Psoas muscle (tissue), 8 donors: ENCODE results near the gene FAM204A. TPM values are rescaled to one million over a fixed set of nuclear protein-coding genes. Genes with fewer than 3 reads are reported as not detected.

Experiments used
- ATAC-seq, 4 donors: fragments of 200-7000 bp; cut with Tn5 transposase; one replicate each; pipeline ENCODE4 v1.9.1; 2020; ENCODE audit warnings: moderate library complexity in 3 of 4, mild to moderate bottlenecking in 2 of 4
- DNase-seq, 2 donors: peaks; one replicate each; pipeline ENCODE4 v3.0.0-alpha.2; 2020
- H3K27ac ChIP-seq: fragments of 200-600 bp; one replicate; pipeline ENCODE4 v1.8.0; 2022
- H3K27me3 ChIP-seq, 3 donors: fragments of 200-600 bp in 1 of 3; one replicate each; pipeline versions ENCODE4 v1.6.1 to v1.8.0; 2013 to 2022; ENCODE audit warnings: low read length in 2 of 3, mild to moderate bottlenecking in 2 of 3, moderate library complexity in 1 of 3; ENCODE audit not compliant: insufficient read depth in 3 of 3
- H3K36me3 ChIP-seq, 2 donors: fragments of 200-600 bp in 1 of 2; one replicate each; pipeline versions ENCODE4 v1.6.1 to v1.8.0; 2013 to 2022; ENCODE audit warnings: low read depth in 1 of 2, mild to moderate bottlenecking in 1 of 2, moderate library complexity in 1 of 2; ENCODE audit not compliant: insufficient read depth in 1 of 2
- H3K4me1 ChIP-seq: fragments of 200-600 bp; one replicate; pipeline ENCODE4 v1.8.0; 2022
- H3K4me3 ChIP-seq: fragments of 200-600 bp; one replicate; pipeline ENCODE4 v1.8.0; 2022; ENCODE audit warnings: mild to moderate bottlenecking
- H3K9me3 ChIP-seq: fragments of 200-600 bp; one replicate; pipeline ENCODE4 v1.8.0; 2022
- WGBS, 3 donors: extraction: QIAGEN DNeasy Blood & Tissue Kit; methylation state at CpG; one replicate each; pipeline versions ENCODE4 v1.1.6 to v1.1.7; 2013; 5-methylcytosine and 5-hydroxymethylcytosine counted together
- intact Hi-C, 2 donors: fragments of 100-400 bp; cut with DNase I; formaldehyde crosslinking; loops; one replicate each; pipeline versions ENCODE4 v1.11.0 to v1.14.2; 2022
- polyA plus RNA-seq, 3 donors: library from polyadenylated mRNA; stranded (reverse); fragments of 200-250 nt; gene quantifications; one replicate each; pipeline ENCODE4 v1.2.3, GENCODE V29; 2013
- total RNA-seq, 4 donors: library from RNA; stranded (reverse); fragmentation: NEBNext Ultra II Directional in 2 of 4; extraction: Animal tissue kit (Norgen Biotek cat#: 25700) in 2 of 4; gene quantifications; one replicate each; pipeline versions ENCODE4 v1.2.1 to v1.2.4, GENCODE V29; 2021 to 2023
- TF ChIP-seq, protein P1 (sequence below): fragments of 200-600 bp; IDR thresholded peaks from one replicate; pipeline ENCODE4 v1.8.0; 2022; ENCODE audit warnings: antibody characterized with exemption
- donor health status: healthy with polysubstance abuse.
- donor health status: DM: no; HTN: no; CAD: no; lungs with moderate emphysema.
- donor health status: Bipolar disorder and iron deficiency.
- donor health status: healthy.
- donor health status: DM: yes; HTN: yes; CAD: no.
- donor health status: DM: no; HTN: no; CAD: no.
- donor health status: DM: no; HTN: no; CAD: no.
- donor health status: DM: yes; HTN: yes; CAD: no.

Gene FAM204A
- total and polyA plus RNA-seq, 7 donors = 30.0 to 127 (median 60.8) TPM

DNA sequence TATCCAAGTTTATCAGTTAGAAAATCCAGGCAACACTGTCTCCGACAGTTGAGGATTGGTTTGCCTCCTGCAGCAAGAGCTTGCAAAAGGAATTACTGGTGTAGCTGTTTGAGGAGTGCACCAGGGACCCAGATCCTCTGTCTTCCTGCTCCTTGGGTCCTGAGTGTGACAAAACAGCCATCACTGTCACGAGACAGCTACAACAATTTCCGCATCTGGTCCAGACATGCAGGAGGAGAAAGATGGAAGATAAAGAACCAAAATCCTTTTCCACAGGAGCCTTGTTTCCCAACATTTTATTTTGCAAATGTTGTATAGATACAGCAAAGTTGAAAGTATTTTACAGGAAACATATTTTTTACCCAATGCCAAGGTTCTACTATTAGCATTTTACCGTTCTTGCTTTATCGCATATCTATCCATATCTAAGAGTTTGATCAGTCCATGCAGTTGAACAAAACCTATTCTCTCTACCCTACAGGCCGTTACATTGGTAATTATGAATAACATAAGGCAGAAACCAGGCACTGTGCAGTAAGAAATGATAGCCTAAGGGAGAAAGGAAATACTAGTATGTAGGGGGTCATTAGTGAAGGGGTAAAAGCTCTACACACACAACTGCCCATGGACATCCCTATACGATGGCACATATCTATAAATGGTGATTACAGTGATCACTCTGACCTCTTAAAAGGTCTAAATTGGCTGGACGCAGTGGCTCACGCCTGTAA is 54.9 kb downstream of the FAM204A start:
- H3K4me1 ChIP-seq = no peaks in the 10 kb centered on the region
- H3K27me3 ChIP-seq = peaks cover 0 to 4% (median 3%) of the 10 kb centered on the region in 3 donors
- TF ChIP-seq, protein P1, sequence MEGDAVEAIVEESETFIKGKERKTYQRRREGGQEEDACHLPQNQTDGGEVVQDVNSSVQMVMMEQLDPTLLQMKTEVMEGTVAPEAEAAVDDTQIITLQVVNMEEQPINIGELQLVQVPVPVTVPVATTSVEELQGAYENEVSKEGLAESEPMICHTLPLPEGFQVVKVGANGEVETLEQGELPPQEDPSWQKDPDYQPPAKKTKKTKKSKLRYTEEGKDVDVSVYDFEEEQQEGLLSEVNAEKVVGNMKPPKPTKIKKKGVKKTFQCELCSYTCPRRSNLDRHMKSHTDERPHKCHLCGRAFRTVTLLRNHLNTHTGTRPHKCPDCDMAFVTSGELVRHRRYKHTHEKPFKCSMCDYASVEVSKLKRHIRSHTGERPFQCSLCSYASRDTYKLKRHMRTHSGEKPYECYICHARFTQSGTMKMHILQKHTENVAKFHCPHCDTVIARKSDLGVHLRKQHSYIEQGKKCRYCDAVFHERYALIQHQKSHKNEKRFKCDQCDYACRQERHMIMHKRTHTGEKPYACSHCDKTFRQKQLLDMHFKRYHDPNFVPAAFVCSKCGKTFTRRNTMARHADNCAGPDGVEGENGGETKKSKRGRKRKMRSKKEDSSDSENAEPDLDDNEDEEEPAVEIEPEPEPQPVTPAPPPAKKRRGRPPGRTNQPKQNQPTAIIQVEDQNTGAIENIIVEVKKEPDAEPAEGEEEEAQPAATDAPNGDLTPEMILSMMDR = no peak
- H3K4me3 ChIP-seq = no peak overlapping the region
- DNase-seq = no peak
- no peaks in the 10 kb centered on the region for H3K9me3 ChIP-seq
- no peak for ATAC-seq
- intact Hi-C loops = no loop called here
- H3K36me3 ChIP-seq = no peaks in the 10 kb centered on the region
- no peak overlapping the region for H3K27ac ChIP-seq
- 84 to 87% (median 86%) methylated on average over 9 of the region's 9 CpGs for WGBS, 3 donors

DNA sequence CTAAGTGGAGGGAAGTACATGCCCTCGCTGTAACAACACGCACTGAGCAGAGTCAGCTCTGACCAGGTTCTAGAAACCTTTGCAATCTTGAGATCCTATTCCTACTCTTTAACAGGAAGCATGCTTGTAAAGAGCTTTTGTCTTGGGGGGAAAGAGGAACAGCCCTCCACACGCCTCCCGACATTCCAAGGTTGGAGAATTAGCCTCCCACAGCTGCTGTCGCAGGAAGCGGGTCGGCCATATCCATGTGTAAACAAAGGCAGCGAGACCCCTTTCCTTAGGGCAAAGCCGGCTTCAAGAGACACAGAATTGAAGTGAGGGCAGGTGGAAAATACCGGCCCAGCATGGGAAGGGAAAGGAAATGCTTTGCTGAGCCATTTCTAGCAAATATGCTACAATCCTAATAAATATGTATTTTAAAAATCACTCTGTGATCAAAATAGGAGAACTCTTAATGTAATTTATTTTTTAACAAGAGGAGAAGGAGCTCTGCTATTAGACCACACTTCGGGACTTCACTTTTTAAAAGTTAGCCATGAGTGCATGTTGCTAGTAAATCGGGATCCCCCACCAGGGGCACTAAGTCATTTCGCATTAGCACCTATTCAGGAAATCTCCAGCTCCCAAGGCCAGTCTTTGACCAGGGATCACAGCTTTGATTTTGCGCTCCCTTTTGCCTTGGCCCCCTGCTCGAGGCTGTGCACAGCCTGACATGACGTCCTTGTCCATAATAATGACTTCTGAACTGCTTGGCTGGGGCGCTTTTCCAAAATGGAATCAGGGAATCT is 55.9 kb downstream of the FAM204A start:
- ATAC-seq (no peak), DNase-seq (no peak)
- WGBS, 3 donors = 49 to 58% (median 56%) methylated on average over 17 of the region's 17 CpGs
- intact Hi-C loops = no loop called here
- TF ChIP-seq, protein P1 = no peak
- peaks cover 0 to 3% (median 2%) of the 10 kb centered on the region in 3 donors for H3K27me3 ChIP-seq
- H3K4me1 ChIP-seq = no peaks in the 10 kb centered on the region
- no peak overlapping the region for H3K4me3 ChIP-seq
- H3K9me3 ChIP-seq = no peaks in the 10 kb centered on the region
- H3K27ac ChIP-seq = no peak overlapping the region
- no peaks in the 10 kb centered on the region for H3K36me3 ChIP-seq

DNA sequence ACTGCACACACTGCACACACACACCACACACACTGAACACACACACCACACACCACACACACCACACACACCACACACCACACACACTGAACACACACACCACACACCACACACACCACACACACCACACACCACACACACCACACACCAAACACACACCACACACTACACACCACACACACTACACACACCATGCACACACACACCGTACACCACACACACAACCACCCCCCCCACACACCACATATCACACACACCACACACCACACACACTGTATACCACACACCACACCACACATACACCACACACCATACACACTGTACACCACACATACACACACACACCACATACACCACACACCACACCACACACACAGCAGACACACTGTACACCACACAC is 59.5 kb downstream of the FAM204A start:
- WGBS, 3 donors = 88 to 100% (median 96%) methylated on average over 1 of the region's 1 CpG
- no peak for ATAC-seq
- Histone ChIP-seq H3K4me1 (no peaks in the 10 kb centered on the region), H3K4me3 (no peak overlapping the region), H3K36me3 (no peaks in the 10 kb centered on the region), H3K27ac (no peak overlapping the region), H3K9me3 (peaks cover 6% of the 10 kb centered on the region), H3K27me3 (no peaks in the 10 kb centered on the region)
- TF ChIP-seq, protein P1 = no peak
- intact Hi-C loops = no loop called here
- DNase-seq = no peak

DNA sequence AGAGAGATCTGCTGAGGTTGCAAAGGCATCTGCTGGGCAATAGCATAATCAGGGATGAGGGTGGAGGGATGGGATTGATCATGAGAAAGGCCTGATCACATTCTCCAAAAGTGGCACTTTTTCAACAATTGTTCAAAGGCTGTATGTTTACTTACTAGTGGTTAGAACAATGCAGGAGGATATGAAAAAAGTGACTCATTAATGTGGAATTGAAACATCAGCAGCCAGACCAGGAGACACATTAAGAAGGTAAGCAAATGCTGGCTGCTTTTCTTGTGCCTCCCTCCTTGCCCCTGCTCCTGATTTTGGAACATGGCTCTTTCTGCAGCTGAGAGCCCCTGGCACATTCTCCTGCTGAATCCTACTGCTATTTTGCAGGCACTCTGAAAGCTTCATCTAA is 63.5 kb downstream of the FAM204A start:
- intact Hi-C loops = no loop called here
- Histone ChIP-seq H3K4me1 (no peaks in the 10 kb centered on the region), H3K27ac (no peak overlapping the region), H3K9me3 (peaks cover 6% of the 10 kb centered on the region), H3K36me3 (no peaks in the 10 kb centered on the region), H3K4me3 (no peak overlapping the region), H3K27me3 (peaks cover 0 to 4% (median 0%) of the 10 kb centered on the region in 3 donors)
- TF ChIP-seq, protein P1 = no peak
- no peak for ATAC-seq
- no peak for DNase-seq
